IMR-90 (cell line): ENCODE measurements around the gene DLGAP4. TPM values are rescaled to one million over a fixed set of nuclear protein-coding genes. Genes with fewer than 3 reads are reported as not detected.

Source experiments
- ATAC-seq: fragments of 200-7000 bp; cut with Tn5 transposase; 2 replicates; pipeline ENCODE4 v1.9.1; 2020; ENCODE audit warnings: low read depth, mild to moderate bottlenecking, moderate library complexity
- BruUV-seq: library from RNA; stranded (reverse); fragments of 400-500 nt; replicated peaks from 2 replicates; lab custom pipeline; 2021; lab: Mats Ljungman, UMichigan
- CTCF ChIA-PET: fragments of 300-600 bp; formaldehyde crosslinking; extraction: SDS; loops from one replicate; lab custom pipeline; 2021; ENCODE audit warnings: antibody characterized with exemption; lab: Yijun Ruan, JAX
- POLR2A ChIA-PET: fragments of 300-600 bp; sonication (Branson Sonifier 250); formaldehyde crosslinking; loops from one replicate; lab custom pipeline; 2022; ENCODE audit warnings: antibody characterized with exemption; ENCODE audit not compliant: unreplicated experiment; lab: Charles Lee
- DNase-seq: peaks from one replicate; pipeline ENCODE4 v3.0.0; 2013
- H2AFZ ChIP-seq: replicated peaks from 2 replicates; pipeline ENCODE3; 2013; ENCODE audit warnings: low read length, mild to moderate bottlenecking; ENCODE audit not compliant: poor library complexity
- H2AK5ac ChIP-seq: 2 replicates; pipeline ENCODE4 v1.6.1; 2013; ENCODE audit warnings: low read depth, low read length, inconsistent platforms
- H2AK9ac ChIP-seq: replicated peaks from 2 replicates; pipeline ENCODE3; 2013; ENCODE audit warnings: mild to moderate bottlenecking, low read depth, low read length, moderate library complexity; ENCODE audit not compliant: poor library complexity
- H2BK120ac ChIP-seq: 2 replicates; pipeline ENCODE4 v1.6.1; 2013; ENCODE audit warnings: low read depth, low read length, inconsistent platforms
- H2BK15ac ChIP-seq: 3 replicates; pipeline ENCODE4 v1.6.1; 2013; ENCODE audit warnings: low read depth, low read length, inconsistent platforms
- H2BK20ac ChIP-seq: 2 replicates; pipeline ENCODE4 v1.6.1; 2013; ENCODE audit warnings: low read depth, mild to moderate bottlenecking, inconsistent platforms, low read length, moderate library complexity
- H2BK5ac ChIP-seq: 2 replicates; pipeline ENCODE4 v1.6.1; 2013; ENCODE audit warnings: mild to moderate bottlenecking, low read depth, low read length, inconsistent platforms; ENCODE audit not compliant: poor library complexity, severe bottlenecking
- H3K14ac ChIP-seq: replicated peaks from 2 replicates; pipeline ENCODE4 v1.6.1; 2013; ENCODE audit warnings: low read depth, low read length, inconsistent platforms
- H3K18ac ChIP-seq: 2 replicates; pipeline ENCODE4 v1.6.1; 2013; ENCODE audit warnings: low read depth, low read length, control low read depth
- H3K23ac ChIP-seq: 2 replicates; pipeline ENCODE4 v1.6.1; 2013; ENCODE audit warnings: low read depth, low read length, inconsistent platforms
- H3K27ac ChIP-seq: 2 replicates; pipeline ENCODE4 v1.5.1; 2013; ENCODE audit warnings: mild to moderate bottlenecking, control low read depth, low read length; ENCODE audit not compliant: insufficient read depth
- H3K27me3 ChIP-seq: 2 replicates; pipeline ENCODE4 v1.6.1; 2013; ENCODE audit warnings: low read length; ENCODE audit not compliant: control insufficient read depth, insufficient read depth
- H3K36me3 ChIP-seq: 2 replicates; pipeline ENCODE4 v1.6.1; 2013; ENCODE audit warnings: low read length, mixed read lengths; ENCODE audit not compliant: control insufficient read depth, insufficient read depth
- H3K4ac ChIP-seq: 2 replicates; pipeline ENCODE4 v1.6.1; 2013; ENCODE audit warnings: low read depth, low read length, inconsistent platforms
- H3K4me1 ChIP-seq: 2 replicates; pipeline ENCODE4 v1.6.1; 2013; ENCODE audit warnings: low read length, mixed read lengths; ENCODE audit not compliant: control insufficient read depth, insufficient read depth
- H3K4me2 ChIP-seq: 2 replicates; pipeline ENCODE4 v1.6.1; 2013; ENCODE audit warnings: low read depth, mild to moderate bottlenecking, control low read depth, low read length, moderate library complexity
- H3K4me3 ChIP-seq: 2 replicates; pipeline ENCODE4 v1.5.1; 2013; ENCODE audit warnings: low read depth, mild to moderate bottlenecking, control low read depth, low read length, moderate library complexity; ENCODE audit not compliant: insufficient read depth
- H3K56ac ChIP-seq: 2 replicates; pipeline ENCODE4 v1.6.1; 2013; ENCODE audit warnings: low read length, inconsistent platforms; ENCODE audit not compliant: insufficient read depth; ENCODE audit errors: extremely low read depth
- H3K79me1 ChIP-seq, 2 experiments: 2 replicates each; pipeline ENCODE4 v1.6.1; 2013; ENCODE audit warnings: low read length in 2 of 2, inconsistent platforms in 1 of 2, low read depth in 1 of 2
- H3K9ac ChIP-seq: 2 replicates; pipeline ENCODE4 v1.6.1; 2013; ENCODE audit warnings: low read depth, low read length, control low read depth
- H3K9me1 ChIP-seq: 2 replicates; pipeline ENCODE4 v1.6.1; 2013; ENCODE audit warnings: low read length, inconsistent platforms; ENCODE audit not compliant: insufficient read depth
- H3K9me3 ChIP-seq: 2 replicates; pipeline ENCODE4 v1.6.1; 2013; ENCODE audit warnings: low read length; ENCODE audit not compliant: control insufficient read depth, insufficient read depth
- H4K20me1 ChIP-seq: 2 replicates; pipeline ENCODE4 v1.6.1; 2013; ENCODE audit warnings: low read length, inconsistent platforms; ENCODE audit not compliant: insufficient read depth
- H4K5ac ChIP-seq: 2 replicates; pipeline ENCODE4 v1.6.1; 2013; ENCODE audit warnings: mild to moderate bottlenecking, low read depth, low read length, control low read depth
- H4K8ac ChIP-seq, 2 experiments: 2 replicates each; pipeline ENCODE4 v1.6.1; 2013; ENCODE audit warnings: low read depth in 2 of 2, low read length in 2 of 2, control low read depth in 1 of 2, inconsistent platforms in 1 of 2
- H4K91ac ChIP-seq: 2 replicates; pipeline ENCODE4 v1.6.1; 2013; ENCODE audit warnings: low read depth, low read length, inconsistent platforms; ENCODE audit not compliant: insufficient read depth
- BHLHE40 ChIP-seq: fragments of 150-350 bp; IDR thresholded peaks from 2 replicates; pipeline ENCODE4 v1.6.1; 2016; ENCODE audit warnings: mild to moderate bottlenecking, low read depth, low read length
- CEBPB ChIP-seq: IDR thresholded peaks from 2 replicates; pipeline ENCODE4 v1.6.1; 2012; ENCODE audit warnings: low read depth, low read length, improper control_type of control experiment
- CHD1 ChIP-seq: IDR thresholded peaks from 2 replicates; pipeline ENCODE4 v1.6.1; 2012; ENCODE audit warnings: low read depth, low read length, improper control_type of control experiment
- MAFK ChIP-seq: IDR thresholded peaks from 2 replicates; pipeline ENCODE4 v1.6.1; 2012; ENCODE audit warnings: low read depth, low read length, improper control_type of control experiment
- MAZ ChIP-seq: IDR thresholded peaks from 2 replicates; pipeline ENCODE4 v1.6.1; 2012; ENCODE audit warnings: low read depth, mild to moderate bottlenecking, low read length, improper control_type of control experiment, moderate library complexity, borderline replicate concordance
- RCOR1 ChIP-seq: IDR thresholded peaks from 2 replicates; pipeline ENCODE4 v1.6.1; 2012; ENCODE audit warnings: mild to moderate bottlenecking, low read length, improper control_type of control experiment; ENCODE audit not compliant: insufficient replicate concordance
- RFX5 ChIP-seq: IDR thresholded peaks from 2 replicates; pipeline ENCODE4 v1.8.0; 2012; ENCODE audit warnings: low read depth, mild to moderate bottlenecking, low read length, moderate library complexity
- SMC3 ChIP-seq: fragments of 150-350 bp; IDR thresholded peaks from 2 replicates; pipeline ENCODE4 v1.6.1; 2016; ENCODE audit warnings: low read depth, mild to moderate bottlenecking, antibody characterized with exemption, low read length, moderate library complexity
- WGBS, 2 experiments: methylation state at CpG; one replicate each; pipeline versions ENCODE4 v1.1.5 to v1.1.7; 2013; ENCODE audit warnings: missing lambda C conversion rate in 2 of 2; ENCODE audit not compliant: insufficient read length in 1 of 2; ENCODE audit errors: extremely low coverage in 2 of 2; 5-methylcytosine and 5-hydroxymethylcytosine counted together
- dilution Hi-C: fragments of 300-500 bp; cut with HindIII; formaldehyde crosslinking; loops from one replicate; pipeline ENCODE4 v1.14.3; 2018; ENCODE audit warnings: low sequenced_read_pairs; ENCODE audit not compliant: unreplicated experiment
- in situ Hi-C: fragments of 300-500 bp; cut with MboI; formaldehyde crosslinking; loops from 3 replicates; pipeline ENCODE4 v1.14.3; 2019; ENCODE audit warnings: low sequenced_read_pairs, inconsistent platforms, mixed read lengths
- intact Hi-C: fragments of 100-400 bp; cut with micrococcal nuclease; formaldehyde crosslinking; loops from 2 replicates; pipeline ENCODE4 v1.10.0; 2022
- polyA plus RNA-seq, 3 experiments: library from polyadenylated mRNA; depleted of rRNA; stranded (reverse); fragments of >200 nt; gene quantifications; 2 replicates each; pipeline ENCODE4 v1.2.3, GENCODE V29; 2012; ENCODE audit warnings: low replicate concordance in 1 of 3
- total RNA-seq: library from RNA; depleted of rRNA; stranded (reverse); fragments of >200 nt; gene quantifications from 2 replicates; pipeline ENCODE4 v1.2.3, GENCODE V29; 2012
- TF ChIP-seq, protein P1 (sequence below): conservative IDR thresholded peaks from 2 replicates; pipeline ENCODE4 v1.5.1; 2012; ENCODE audit warnings: mild to moderate bottlenecking, low read depth, low read length, improper control_type of control experiment
- TF ChIP-seq, protein P2 (sequence below): fragments of 150-350 bp; IDR thresholded peaks from 2 replicates; pipeline ENCODE4 v1.6.1; 2017; ENCODE audit warnings: mild to moderate bottlenecking, antibody characterized with exemption, low read length, low read depth

Gene DLGAP4
- total and polyA plus RNA-seq, 2 of the 4 experiments (the other 2 are of a cell fraction) = 32.3 to 73.2 TPM

DNA sequence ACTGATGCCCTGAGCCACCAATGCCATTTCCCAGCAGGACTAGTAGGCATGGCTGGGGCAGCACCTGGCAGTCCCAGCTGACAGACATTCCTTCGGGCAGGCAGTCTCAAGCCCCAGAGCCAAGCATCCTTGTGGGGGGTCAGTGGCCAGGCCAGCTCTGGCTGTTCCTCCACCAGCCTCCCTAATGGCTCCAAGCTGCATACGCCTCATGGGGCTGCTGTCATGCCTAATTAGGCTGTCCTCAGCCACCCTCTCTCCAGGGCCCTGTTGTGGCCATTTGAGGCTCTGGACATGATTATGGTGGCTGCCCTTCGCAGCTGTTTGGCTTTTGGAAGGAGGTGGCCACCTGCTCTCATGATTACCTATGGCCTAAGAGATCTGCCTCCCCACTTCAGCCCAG is 79.4 kb downstream of the DLGAP4 start:
- no TSS peak for BruUV-seq

More for the DNA sequence above, 79.4 kb downstream of the DLGAP4 start:
- H4K5ac ChIP-seq = no peak overlapping the region
- no peaks in the 10 kb centered on the region for H3K9me1 ChIP-seq
- no peak overlapping the region for H2AK9ac ChIP-seq
- no peak overlapping the region for H2AK5ac ChIP-seq
- no peak overlapping the region for H4K91ac ChIP-seq
- intact Hi-C loops (no loop called here), in situ Hi-C loops (no loop called here), dilution Hi-C loops (no loop called here)
- no peak overlapping the region for H4K8ac ChIP-seq
- peaks cover 12% of the 10 kb centered on the region for H3K27me3 ChIP-seq
- H4K20me1 ChIP-seq = no peaks in the 10 kb centered on the region
- H3K4me2 ChIP-seq = no peak overlapping the region
- H3K18ac ChIP-seq = no peak overlapping the region
- no peaks in the 10 kb centered on the region for H3K36me3 ChIP-seq
- no peak overlapping the region for H2BK120ac ChIP-seq
- no peaks in the 10 kb centered on the region for H3K9me3 ChIP-seq
- CTCF ChIA-PET = no interaction called here
- no peak overlapping the region for H2BK15ac ChIP-seq
- WGBS, 2 experiments = no CpG with 5 or more reads among the region's 3 CpGs
- H3K14ac ChIP-seq = no peak overlapping the region
- H2BK20ac ChIP-seq = no peak overlapping the region
- POLR2A ChIA-PET = no interaction called here
- no peak for TF ChIP-seq RCOR1
- no peak for TF ChIP-seq RFX5
- no peak for TF ChIP-seq MAZ
- TF ChIP-seq SMC3 = no peak
- TF ChIP-seq, protein P1, sequence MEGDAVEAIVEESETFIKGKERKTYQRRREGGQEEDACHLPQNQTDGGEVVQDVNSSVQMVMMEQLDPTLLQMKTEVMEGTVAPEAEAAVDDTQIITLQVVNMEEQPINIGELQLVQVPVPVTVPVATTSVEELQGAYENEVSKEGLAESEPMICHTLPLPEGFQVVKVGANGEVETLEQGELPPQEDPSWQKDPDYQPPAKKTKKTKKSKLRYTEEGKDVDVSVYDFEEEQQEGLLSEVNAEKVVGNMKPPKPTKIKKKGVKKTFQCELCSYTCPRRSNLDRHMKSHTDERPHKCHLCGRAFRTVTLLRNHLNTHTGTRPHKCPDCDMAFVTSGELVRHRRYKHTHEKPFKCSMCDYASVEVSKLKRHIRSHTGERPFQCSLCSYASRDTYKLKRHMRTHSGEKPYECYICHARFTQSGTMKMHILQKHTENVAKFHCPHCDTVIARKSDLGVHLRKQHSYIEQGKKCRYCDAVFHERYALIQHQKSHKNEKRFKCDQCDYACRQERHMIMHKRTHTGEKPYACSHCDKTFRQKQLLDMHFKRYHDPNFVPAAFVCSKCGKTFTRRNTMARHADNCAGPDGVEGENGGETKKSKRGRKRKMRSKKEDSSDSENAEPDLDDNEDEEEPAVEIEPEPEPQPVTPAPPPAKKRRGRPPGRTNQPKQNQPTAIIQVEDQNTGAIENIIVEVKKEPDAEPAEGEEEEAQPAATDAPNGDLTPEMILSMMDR = no peak
- TF ChIP-seq BHLHE40 = no peak
- no peak for TF ChIP-seq MAFK
- TF ChIP-seq CHD1 = no peak
- TF ChIP-seq, protein P2, sequence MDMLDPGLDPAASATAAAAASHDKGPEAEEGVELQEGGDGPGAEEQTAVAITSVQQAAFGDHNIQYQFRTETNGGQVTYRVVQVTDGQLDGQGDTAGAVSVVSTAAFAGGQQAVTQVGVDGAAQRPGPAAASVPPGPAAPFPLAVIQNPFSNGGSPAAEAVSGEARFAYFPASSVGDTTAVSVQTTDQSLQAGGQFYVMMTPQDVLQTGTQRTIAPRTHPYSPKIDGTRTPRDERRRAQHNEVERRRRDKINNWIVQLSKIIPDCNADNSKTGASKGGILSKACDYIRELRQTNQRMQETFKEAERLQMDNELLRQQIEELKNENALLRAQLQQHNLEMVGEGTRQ = no peak
- TF ChIP-seq CEBPB = no peak
- no peak overlapping the region for H3K27ac ChIP-seq
- DNase-seq (no peak), ATAC-seq (no peak)
- no peak overlapping the region for H3K9ac ChIP-seq
- H3K79me1 ChIP-seq = no peaks in the 10 kb centered on the region
- H3K4me1 ChIP-seq = no peaks in the 10 kb centered on the region
- no peak overlapping the region for H3K4me3 ChIP-seq
- H2AFZ ChIP-seq = no peak overlapping the region
- no peak overlapping the region for H3K4ac ChIP-seq
- H3K23ac ChIP-seq = no peak overlapping the region
- H3K56ac ChIP-seq = no peak overlapping the region
- H2BK5ac ChIP-seq = no peak overlapping the region
